Activated CD8-positive, alpha-beta T cell treated with anti-CD3 and anti-CD28 coated beads for 36 hours (primary cell): Measurements from ENCODE around the gene SMIM7. TPM values are rescaled to one million over a fixed set of nuclear protein-coding genes. Genes with fewer than 3 reads are reported as not detected.

Source experiments
- ATAC-seq: fragments of 200-7000 bp; cut with Tn5 transposase; one replicate; pipeline ENCODE4 v1.10.0; 2021; ENCODE audit warnings: mild to moderate bottlenecking, moderate library complexity
- CTCF ChIA-PET: fragments of 350-600 bp; sonication (Branson Sonifier 250); formaldehyde crosslinking; loops from one replicate; lab custom pipeline; 2021; ENCODE audit warnings: antibody characterized with exemption; lab: Charles Lee
- POLR2A ChIA-PET: fragments of 350-600 bp; sonication (Branson Sonifier 250); formaldehyde crosslinking; loops from one replicate; lab custom pipeline; 2021; ENCODE audit warnings: antibody characterized with exemption; lab: Charles Lee
- DNase-seq: peaks from one replicate; pipeline ENCODE4 v3.0.0-alpha.2; 2020
- H3K27ac Mint-ChIP-seq: one replicate; pipeline ENCODE4 v1.8.0; 2021; ENCODE audit warnings: mild to moderate bottlenecking, mixed read lengths
- H3K27me3 Mint-ChIP-seq: one replicate; pipeline ENCODE4 v1.8.0; 2021; ENCODE audit warnings: mixed read lengths
- H3K36me3 Mint-ChIP-seq: one replicate; pipeline ENCODE4 v1.8.0; 2021; ENCODE audit warnings: low read depth, mixed read lengths
- H3K4me1 Mint-ChIP-seq: one replicate; pipeline ENCODE4 v1.8.0; 2021; ENCODE audit warnings: low read depth, mixed read lengths
- H3K4me3 Mint-ChIP-seq: one replicate; pipeline ENCODE4 v1.8.0; 2021; ENCODE audit warnings: mild to moderate bottlenecking, moderate library complexity, mixed read lengths
- H3K9me3 Mint-ChIP-seq: one replicate; pipeline ENCODE4 v1.8.0; 2021; ENCODE audit warnings: mixed read lengths
- intact Hi-C: fragments of 100-400 bp; cut with micrococcal nuclease; formaldehyde crosslinking; loops from one replicate; pipeline ENCODE4 v1.10.0; 2022
- total RNA-seq, 2 experiments: library from RNA; stranded (reverse); gene quantifications; one replicate each; pipeline ENCODE4 v1.2.3, GENCODE V29; 2021
- TF ChIP-seq, protein P1 (sequence below): fragments of 200-600 bp; IDR thresholded peaks from one replicate; pipeline ENCODE4 v1.8.0; 2022; ENCODE audit warnings: antibody characterized with exemption, mild to moderate bottlenecking

Gene SMIM7
- total RNA-seq, 2 experiments from 2014 or later, result 48.0 to 55.0 TPM

DNA sequence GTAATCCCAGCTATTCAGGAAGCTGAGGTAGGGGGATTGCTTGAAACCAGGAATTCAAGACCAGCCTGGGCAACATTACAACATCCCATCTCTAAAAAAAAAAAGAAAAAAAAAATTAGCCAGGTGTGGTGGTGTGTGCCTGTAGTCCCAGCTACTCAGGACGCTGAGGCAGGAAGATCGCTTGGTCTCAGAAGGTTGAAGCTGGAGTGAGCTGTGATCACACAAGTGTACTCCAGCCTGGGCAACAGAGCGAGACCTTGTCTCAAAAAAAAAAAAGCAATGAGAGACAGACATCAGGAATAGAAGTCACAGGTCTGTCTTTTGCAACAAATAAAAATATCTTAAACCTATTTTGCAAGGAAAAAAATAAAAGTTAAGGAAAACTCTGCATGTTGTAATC, 24.3 kb upstream of the SMIM7 start:
- ChIA-PET CTCF (no interaction called here), POLR2A (no interaction called here)
- DNase-seq (no peak), ATAC-seq (no peak)
- peaks cover 2% of the 10 kb centered on the region for H3K9me3 Mint-ChIP-seq
- H3K36me3 Mint-ChIP-seq, result peaks cover 2% of the 10 kb centered on the region
- no peak overlapping the region for H3K4me3 Mint-ChIP-seq
- H3K27ac Mint-ChIP-seq, result no peak overlapping the region
- no peaks in the 10 kb centered on the region for H3K4me1 Mint-ChIP-seq
- H3K27me3 Mint-ChIP-seq, result no peaks in the 10 kb centered on the region
- TF ChIP-seq, protein P1, sequence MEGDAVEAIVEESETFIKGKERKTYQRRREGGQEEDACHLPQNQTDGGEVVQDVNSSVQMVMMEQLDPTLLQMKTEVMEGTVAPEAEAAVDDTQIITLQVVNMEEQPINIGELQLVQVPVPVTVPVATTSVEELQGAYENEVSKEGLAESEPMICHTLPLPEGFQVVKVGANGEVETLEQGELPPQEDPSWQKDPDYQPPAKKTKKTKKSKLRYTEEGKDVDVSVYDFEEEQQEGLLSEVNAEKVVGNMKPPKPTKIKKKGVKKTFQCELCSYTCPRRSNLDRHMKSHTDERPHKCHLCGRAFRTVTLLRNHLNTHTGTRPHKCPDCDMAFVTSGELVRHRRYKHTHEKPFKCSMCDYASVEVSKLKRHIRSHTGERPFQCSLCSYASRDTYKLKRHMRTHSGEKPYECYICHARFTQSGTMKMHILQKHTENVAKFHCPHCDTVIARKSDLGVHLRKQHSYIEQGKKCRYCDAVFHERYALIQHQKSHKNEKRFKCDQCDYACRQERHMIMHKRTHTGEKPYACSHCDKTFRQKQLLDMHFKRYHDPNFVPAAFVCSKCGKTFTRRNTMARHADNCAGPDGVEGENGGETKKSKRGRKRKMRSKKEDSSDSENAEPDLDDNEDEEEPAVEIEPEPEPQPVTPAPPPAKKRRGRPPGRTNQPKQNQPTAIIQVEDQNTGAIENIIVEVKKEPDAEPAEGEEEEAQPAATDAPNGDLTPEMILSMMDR, result no peak
- intact Hi-C loops, result no loop called here

DNA sequence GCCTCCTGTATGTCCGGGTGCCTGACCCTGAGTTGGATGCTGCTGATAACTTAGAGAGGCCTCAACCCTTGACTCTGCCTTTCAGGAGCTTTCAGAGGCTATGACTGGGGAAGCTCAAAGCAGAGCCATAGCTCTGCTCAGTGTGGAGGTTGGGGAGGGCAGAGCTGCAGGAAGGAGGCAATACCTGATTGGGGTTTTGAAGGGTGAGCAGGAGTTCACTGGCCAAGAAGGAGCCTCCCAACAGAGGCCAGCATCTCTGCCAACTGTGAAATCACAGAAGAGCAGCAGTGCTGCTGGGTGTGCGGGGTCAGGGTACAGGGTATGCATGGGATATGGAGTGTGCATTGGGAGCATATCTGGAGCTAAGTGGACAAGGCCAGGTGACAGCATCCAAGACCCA, 22.6 kb upstream of the SMIM7 start:
- Mint-ChIP-seq H3K27ac (no peak overlapping the region), H3K4me3 (no peak overlapping the region), H3K4me1 (no peaks in the 10 kb centered on the region), H3K9me3 (peaks cover 2% of the 10 kb centered on the region), H3K27me3 (no peaks in the 10 kb centered on the region), H3K36me3 (peaks cover 2% of the 10 kb centered on the region)
- CTCF ChIA-PET, result no interaction called here
- ATAC-seq, result no peak
- TF ChIP-seq, protein P1, result no peak
- intact Hi-C loops, result no loop called here
- POLR2A ChIA-PET, result no interaction called here
- no peak for DNase-seq

DNA sequence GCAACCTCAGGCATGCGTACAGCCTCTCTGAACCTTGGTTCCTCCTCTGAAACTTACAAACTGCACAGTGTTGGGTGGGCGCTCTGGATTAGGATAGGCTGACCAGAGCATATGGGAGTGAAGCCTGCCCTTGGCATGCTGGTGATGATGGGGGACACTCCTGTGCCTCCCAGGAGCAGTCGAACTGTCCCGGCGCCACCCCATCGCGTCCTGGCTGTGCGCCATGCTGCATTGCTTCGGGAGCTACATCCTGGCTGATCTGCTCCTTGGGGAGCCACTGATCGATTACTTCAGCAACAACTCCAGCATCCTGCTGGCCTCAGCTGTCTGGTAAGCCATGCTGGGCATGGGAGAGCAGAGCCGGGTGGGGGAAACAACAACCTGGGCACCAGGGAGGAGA, 19.9 kb upstream of the SMIM7 start:
- POLR2A ChIA-PET, result no interaction called here
- Mint-ChIP-seq H3K27me3 (no peaks in the 10 kb centered on the region), H3K4me3 (no peak overlapping the region), H3K27ac (no peak overlapping the region), H3K4me1 (no peaks in the 10 kb centered on the region), H3K9me3 (peaks cover 2% of the 10 kb centered on the region), H3K36me3 (peaks cover 2% of the 10 kb centered on the region)
- ATAC-seq (no peak), DNase-seq (no peak)
- CTCF ChIA-PET, result no interaction called here
- TF ChIP-seq, protein P1, result no peak
- intact Hi-C loops, result no loop called here

DNA sequence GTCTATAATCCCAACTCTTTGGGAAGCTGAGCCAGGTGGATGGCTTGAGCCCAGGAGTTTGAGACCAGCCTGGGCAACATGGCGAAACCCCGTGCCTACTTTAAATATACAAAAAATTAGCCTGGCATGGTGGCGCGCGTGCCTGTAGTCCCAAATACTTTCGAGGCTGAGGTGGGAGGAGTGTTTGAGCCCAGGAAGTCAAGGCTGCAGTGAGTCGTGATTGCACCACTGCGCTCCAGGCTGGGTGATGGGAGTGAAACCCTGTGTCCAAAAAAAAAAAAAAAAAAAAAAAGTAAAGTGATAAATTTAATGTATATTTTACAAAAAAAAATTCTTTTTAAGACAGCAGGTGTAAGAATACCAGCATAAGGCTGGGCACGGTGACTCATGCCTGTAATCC, 18.6 kb upstream of the SMIM7 start:
- H3K4me3 Mint-ChIP-seq, result no peak overlapping the region
- ChIA-PET CTCF (interaction anchor here (1.0 kb wide), 1 partner anchor 24 kb away, joined by 3 read pairs; no protein-coding TSS in a partner anchor), POLR2A (no interaction called here)
- no peak for ATAC-seq
- H3K36me3 Mint-ChIP-seq, result peaks cover 2% of the 10 kb centered on the region
- H3K27ac Mint-ChIP-seq, result no peak overlapping the region
- intact Hi-C loops, result no loop called here
- no peaks in the 10 kb centered on the region for H3K27me3 Mint-ChIP-seq
- DNase-seq, result no peak
- no peaks in the 10 kb centered on the region for H3K4me1 Mint-ChIP-seq
- TF ChIP-seq, protein P1, result no peak
- H3K9me3 Mint-ChIP-seq, result peaks cover 2% of the 10 kb centered on the region

DNA sequence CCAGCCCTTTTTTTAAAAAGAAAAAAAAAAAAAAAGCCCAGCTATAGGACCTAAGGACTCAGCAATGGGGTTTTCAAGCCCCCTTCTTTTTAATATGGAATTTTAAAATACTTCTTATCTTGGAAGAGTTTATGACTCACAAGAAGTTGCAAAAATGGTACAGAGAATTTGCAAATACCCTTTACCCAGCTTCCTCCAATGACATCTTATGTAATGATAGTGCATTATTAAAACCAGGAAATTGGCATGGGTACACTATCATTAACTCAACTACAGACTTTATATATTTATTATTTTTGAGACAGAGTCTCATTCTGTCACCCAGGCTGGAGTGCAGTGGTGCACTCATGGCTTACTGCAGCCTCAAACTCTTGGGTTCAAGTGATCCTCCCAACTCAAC, 17.1 kb upstream of the SMIM7 start:
- no peaks in the 10 kb centered on the region for H3K4me1 Mint-ChIP-seq
- H3K27ac Mint-ChIP-seq, result no peak overlapping the region
- CTCF ChIA-PET, result interaction anchor here (0.8 to 1.6 kb wide), 2 partner anchors 12 to 38 kb away, joined by 3 read pairs; no protein-coding TSS in a partner anchor
- H3K36me3 Mint-ChIP-seq, result peaks cover 2% of the 10 kb centered on the region
- no peak for DNase-seq
- no peak overlapping the region for H3K4me3 Mint-ChIP-seq
- TF ChIP-seq, protein P1, result no peak
- no peaks in the 10 kb centered on the region for H3K27me3 Mint-ChIP-seq
- peaks cover 2% of the 10 kb centered on the region for H3K9me3 Mint-ChIP-seq
- POLR2A ChIA-PET, result no interaction called here
- intact Hi-C loops, result no loop called here
- ATAC-seq, result no peak
